Right atrium auricular region (tissue), 2 donors: ENCODE measurements around the gene PSMC6. TPM values are rescaled to one million over a fixed set of nuclear protein-coding genes. Genes with fewer than 3 reads are reported as not detected.
A peak's percentile ranks its signal among the peaks of the same experiment; 100 is the strongest.

Source experiments
- DNase-seq: peaks from one replicate; pipeline ENCODE4 v3.0.0-alpha.2; 2019; ENCODE audit warnings: low spot score
- H3K27ac ChIP-seq, 2 donors: fragments of 200-600 bp; sonication (generic); 1 replicate in 1 of 2; 2 replicates in 1 of 2; pipeline ENCODE4 v1.5.1; 2016 to 2019
- H3K27me3 ChIP-seq, 2 donors: fragments of 200-600 bp; sonication (generic); one replicate each; pipeline versions ENCODE4 v1.5.1 to v1.6.0; 2017 to 2019
- H3K36me3 ChIP-seq: fragments of 200-600 bp; sonication (generic); one replicate; pipeline ENCODE4 v1.5.1; 2016
- H3K4me1 ChIP-seq, 2 donors: fragments of 200-600 bp; sonication (generic); one replicate each; pipeline versions ENCODE4 v1.5.1 to v1.6.0; 2017 to 2019
- H3K4me3 ChIP-seq, 2 donors: fragments of 200-600 bp; sonication (generic); 1 replicate in 1 of 2; 2 replicates in 1 of 2; pipeline ENCODE4 v1.5.1; 2017 to 2019; ENCODE audit warnings: mild to moderate bottlenecking in 1 of 2, moderate library complexity in 1 of 2
- H3K9me3 ChIP-seq, 2 donors: fragments of 200-600 bp; sonication (generic); one replicate each; pipeline ENCODE4 v1.5.1; 2019
- total RNA-seq, 2 donors: library from RNA; depleted of rRNA; stranded (reverse); fragments of >200 nt; gene quantifications; one replicate each; pipeline ENCODE4 v1.1.0, GENCODE V29; 2016
- TF ChIP-seq, protein P1 (sequence below), 2 donors: fragments of 200-600 bp; sonication (generic); IDR thresholded peaks; one replicate each; pipeline ENCODE4 v1.5.1; 2019; ENCODE audit warnings: antibody characterized with exemption in 2 of 2

The PSMC6 gene
- total RNA-seq, 2 donors from 2014 or later, result 60.1 to 77.4 TPM

DNA sequence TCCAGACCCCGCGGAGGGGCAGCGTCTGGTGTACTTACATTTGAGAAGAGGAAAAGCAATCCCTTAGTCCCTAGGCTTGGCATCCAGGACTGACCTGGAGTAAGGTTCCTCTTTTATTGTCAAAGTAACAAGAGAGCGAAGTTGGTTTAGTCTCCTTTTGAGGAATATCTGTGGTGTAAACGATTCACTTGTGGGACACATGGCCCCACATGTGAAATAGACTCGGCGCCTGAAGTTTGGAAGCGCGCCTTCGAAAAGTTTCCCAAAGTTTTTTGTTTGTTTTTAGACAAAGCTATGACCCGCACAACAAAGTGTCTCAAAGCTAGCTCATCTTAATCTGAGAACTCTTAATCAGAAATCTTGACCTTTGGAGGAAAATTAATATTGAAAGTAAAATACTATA is 23.7 kb downstream of the PSMC6 start:
- DNase-seq, result no peak
- no peaks in the 10 kb centered on the region for H3K27me3 ChIP-seq
- H3K9me3 ChIP-seq, result no peaks in the 10 kb centered on the region
- peaks cover 9% of the 10 kb centered on the region for H3K36me3 ChIP-seq
- H3K27ac ChIP-seq, result peak overlapping the region; percentile 88 to 90
- TF ChIP-seq, protein P1, sequence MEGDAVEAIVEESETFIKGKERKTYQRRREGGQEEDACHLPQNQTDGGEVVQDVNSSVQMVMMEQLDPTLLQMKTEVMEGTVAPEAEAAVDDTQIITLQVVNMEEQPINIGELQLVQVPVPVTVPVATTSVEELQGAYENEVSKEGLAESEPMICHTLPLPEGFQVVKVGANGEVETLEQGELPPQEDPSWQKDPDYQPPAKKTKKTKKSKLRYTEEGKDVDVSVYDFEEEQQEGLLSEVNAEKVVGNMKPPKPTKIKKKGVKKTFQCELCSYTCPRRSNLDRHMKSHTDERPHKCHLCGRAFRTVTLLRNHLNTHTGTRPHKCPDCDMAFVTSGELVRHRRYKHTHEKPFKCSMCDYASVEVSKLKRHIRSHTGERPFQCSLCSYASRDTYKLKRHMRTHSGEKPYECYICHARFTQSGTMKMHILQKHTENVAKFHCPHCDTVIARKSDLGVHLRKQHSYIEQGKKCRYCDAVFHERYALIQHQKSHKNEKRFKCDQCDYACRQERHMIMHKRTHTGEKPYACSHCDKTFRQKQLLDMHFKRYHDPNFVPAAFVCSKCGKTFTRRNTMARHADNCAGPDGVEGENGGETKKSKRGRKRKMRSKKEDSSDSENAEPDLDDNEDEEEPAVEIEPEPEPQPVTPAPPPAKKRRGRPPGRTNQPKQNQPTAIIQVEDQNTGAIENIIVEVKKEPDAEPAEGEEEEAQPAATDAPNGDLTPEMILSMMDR (IDR thresholded peaks at IDR 0.05), result no peak
- H3K4me1 ChIP-seq, result peaks cover 0 to 8% of the 10 kb centered on the region in 2 donors
- H3K4me3 ChIP-seq, result peak overlapping the region; percentile 87 to 99

DNA sequence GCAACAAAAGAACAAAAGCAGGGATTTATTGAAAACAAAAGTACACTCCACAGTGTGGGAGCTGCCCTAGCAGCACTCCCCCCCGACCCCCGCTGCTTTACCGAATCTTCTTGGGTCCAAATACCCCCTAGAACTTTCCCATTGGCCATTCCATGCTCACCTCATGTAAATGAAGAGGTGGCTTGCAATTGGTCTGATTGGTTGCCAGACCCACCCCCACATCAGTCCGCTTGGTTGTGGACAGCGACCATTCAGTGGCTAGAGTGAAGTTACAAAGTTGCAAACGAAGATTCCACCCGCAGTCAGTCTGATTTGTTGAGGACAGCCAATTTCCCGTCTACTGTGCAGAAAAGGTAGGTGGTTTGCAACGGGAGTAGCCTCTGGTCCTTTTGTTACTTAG is 26.8 kb downstream of the PSMC6 start:
- TF ChIP-seq, protein P1 (IDR thresholded peaks at IDR 0.05), result no peak
- Histone ChIP-seq H3K4me1 (peaks cover 0 to 8% of the 10 kb centered on the region in 2 donors), H3K27ac (no peak overlapping the region), H3K27me3 (no peaks in the 10 kb centered on the region), H3K9me3 (no peaks in the 10 kb centered on the region), H3K4me3 (no peak overlapping the region), H3K36me3 (no peaks in the 10 kb centered on the region)
- DNase-seq, result no peak

GRCh38 chr14:52735921-52736489 is 29.0 kb downstream of the PSMC6 start:
- TF ChIP-seq, protein P1 (IDR thresholded peaks at IDR 0.05), result no peak
- H3K4me1 ChIP-seq, result peaks cover 0 to 7% of the 10 kb centered on the region in 2 donors
- H3K27ac ChIP-seq, result no peak overlapping the region

DNA sequence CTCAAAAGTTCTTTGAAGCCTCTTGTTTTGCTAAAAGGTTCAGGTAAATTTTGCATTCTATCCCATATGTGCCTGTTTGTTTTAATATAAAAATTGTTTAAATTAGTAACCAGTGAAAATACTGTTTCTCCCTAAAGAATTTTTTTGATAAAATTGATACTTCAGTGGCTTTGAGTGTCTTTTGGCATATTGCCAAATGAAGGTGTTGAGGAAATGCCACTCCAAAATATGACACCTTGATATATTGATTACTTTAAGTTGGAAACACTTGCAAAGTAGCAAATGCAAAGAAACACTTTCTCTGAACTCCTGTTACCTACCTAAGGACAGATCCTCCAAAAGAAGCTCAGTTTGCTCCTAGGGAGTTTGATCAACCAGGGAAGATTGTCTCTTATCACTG is 31.4 kb downstream of the PSMC6 start:
- H3K9me3 ChIP-seq, result no peaks in the 10 kb centered on the region
- H3K4me3 ChIP-seq, result no peak overlapping the region
- peaks cover 0 to 14% of the 10 kb centered on the region in 2 donors for H3K4me1 ChIP-seq
- TF ChIP-seq, protein P1 (IDR thresholded peaks at IDR 0.05), result no peak
- H3K27ac ChIP-seq, result no peak overlapping the region
- no peaks in the 10 kb centered on the region for H3K27me3 ChIP-seq
- DNase-seq, result no peak
- no peaks in the 10 kb centered on the region for H3K36me3 ChIP-seq

More at GRCh38 chr14:52735921-52736489, 29.0 kb downstream of the PSMC6 start:
- DNase-seq, result no peak
- Histone ChIP-seq H3K9me3 (no peaks in the 10 kb centered on the region), H3K4me3 (no peak overlapping the region), H3K36me3 (no peaks in the 10 kb centered on the region), H3K27me3 (no peaks in the 10 kb centered on the region)

GRCh38 chr14:52740751-52741150 is 33.8 kb downstream of the PSMC6 start:
- no peaks in the 10 kb centered on the region for H3K9me3 ChIP-seq
- H3K27ac ChIP-seq, result no peak overlapping the region
- peaks cover 0 to 14% of the 10 kb centered on the region in 2 donors for H3K4me1 ChIP-seq
- no peak for DNase-seq
- H3K27me3 ChIP-seq, result no peaks in the 10 kb centered on the region
- H3K4me3 ChIP-seq, result no peak overlapping the region
- no peaks in the 10 kb centered on the region for H3K36me3 ChIP-seq
- TF ChIP-seq, protein P1 (IDR thresholded peaks at IDR 0.05), result no peak

GRCh38 chr14:52741865-52742264 is 34.9 kb downstream of the PSMC6 start:
- Histone ChIP-seq H3K9me3 (no peaks in the 10 kb centered on the region), H3K36me3 (peaks cover 5% of the 10 kb centered on the region), H3K27me3 (no peaks in the 10 kb centered on the region), H3K27ac (peak overlapping the region; percentile 13 to 54), H3K4me3 (no peak overlapping the region), H3K4me1 (peaks cover 0 to 14% of the 10 kb centered on the region in 2 donors)
- DNase-seq, result no peak
- TF ChIP-seq, protein P1 (IDR thresholded peaks at IDR 0.05), result no peak
